Mucosa of descending colon (tissue), 3 donors: ENCODE results near the gene MTHFSD. TPM values are rescaled to one million over a fixed set of nuclear protein-coding genes. Genes with fewer than 3 reads are reported as not detected.

Experiments
- ATAC-seq: fragments of 200-7000 bp; cut with Tn5 transposase; one replicate; pipeline ENCODE4 v1.9.1; 2020; ENCODE audit warnings: mild to moderate bottlenecking, moderate library complexity
- DNase-seq, 3 donors: peaks; one replicate each; pipeline ENCODE4 v3.0.0-alpha.2; 2020
- H3K36me3 ChIP-seq: fragments of 200-600 bp; one replicate; pipeline ENCODE4 v1.8.0; 2021; ENCODE audit warnings: low read depth, mild to moderate bottlenecking
- H3K4me1 ChIP-seq: fragments of 200-600 bp; one replicate; pipeline ENCODE4 v1.8.0; 2021; ENCODE audit warnings: low read depth, mild to moderate bottlenecking
- H3K4me3 ChIP-seq: fragments of 200-600 bp; one replicate; pipeline ENCODE4 v1.8.0; 2021; ENCODE audit warnings: mild to moderate bottlenecking
- H3K9me3 ChIP-seq: fragments of 200-600 bp; one replicate; pipeline ENCODE4 v1.8.0; 2021; ENCODE audit warnings: mild to moderate bottlenecking
- CTCF ChIP-seq: fragments of 200-600 bp; IDR thresholded peaks from one replicate; pipeline ENCODE4 v1.8.0; 2022; ENCODE audit warnings: antibody characterized with exemption, mild to moderate bottlenecking
- intact Hi-C, 2 donors: fragments of 100-400 bp; cut with DNase I in 1 of 2; cut with micrococcal nuclease in 1 of 2; formaldehyde crosslinking; loops; one replicate each; pipeline versions ENCODE4 v1.11.0 to v1.11.1; 2022; cut with DNase I, micrococcal nuclease
- total RNA-seq, 3 donors: library from RNA; stranded (reverse); fragmentation: NEBNext Ultra II Directional in 2 of 3; extraction: Animal tissue kit (Norgen Biotek cat#: 25700) in 2 of 3; gene quantifications; one replicate each; pipeline versions ENCODE4 v1.2.1 to v1.2.4, GENCODE V29; 2021 to 2023
- donor health status: DM: no; HTN: no; CAD: no; lungs with moderate emphysema.
- donor health status: DM: no; HTN: no; CAD: no.
- donor health status: DM: no; HTN: yes; CAD: no.

Gene MTHFSD
- total RNA-seq, 3 donors from 2014 or later = 22.6 to 30.4 (median 25.5) TPM

- Histone ChIP-seq H3K4me3 (no peak overlapping the region), H3K9me3 (no peaks in the 10 kb centered on the region), H3K4me1 (peaks cover 10% of the 10 kb centered on the region), H3K36me3 (no peaks in the 10 kb centered on the region)
- intact Hi-C loops = loop anchor here (5.0 kb wide), 2 partner anchors 502 to 712 kb away; no protein-coding TSS in a partner anchor
- no peak for DNase-seq
- ATAC-seq = no peak
- no peak for TF ChIP-seq CTCF
Observed at GRCh38 chr16:86559802-86560305, 4.8 kb upstream of the MTHFSD start.

- no peaks in the 10 kb centered on the region for H3K36me3 ChIP-seq
- no peaks in the 10 kb centered on the region for H3K9me3 ChIP-seq
- intact Hi-C loops = no loop called here
- H3K4me1 ChIP-seq = peaks cover 5% of the 10 kb centered on the region
- DNase-seq (no peak), ATAC-seq (no peak)
- no peak overlapping the region for H3K4me3 ChIP-seq
- TF ChIP-seq CTCF = no peak
Observed at GRCh38 chr16:86558355-86559193, 3.5 kb upstream of the MTHFSD start.

DNA sequence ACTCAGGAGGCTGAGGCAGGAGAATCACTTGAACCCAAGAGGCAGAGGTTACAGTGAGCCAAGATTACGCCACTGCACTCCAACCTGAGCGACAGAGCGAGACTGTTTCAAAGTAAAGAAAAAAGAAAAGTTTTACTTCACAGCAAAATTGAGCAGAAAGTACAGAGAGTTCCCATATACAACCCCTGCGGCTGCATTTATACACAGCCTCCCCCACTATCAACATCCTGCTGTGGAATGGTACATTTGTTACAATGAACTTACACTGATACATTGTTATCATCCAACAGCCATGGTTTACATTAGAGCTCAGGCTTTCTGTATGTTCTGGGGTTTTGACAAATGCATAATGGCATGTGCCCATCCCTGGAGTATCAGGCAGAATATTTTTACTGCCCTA lies 2.6 kb upstream of the MTHFSD start:
- Histone ChIP-seq H3K4me1 (peaks cover 4% of the 10 kb centered on the region), H3K4me3 (no peak overlapping the region), H3K9me3 (no peaks in the 10 kb centered on the region), H3K36me3 (no peaks in the 10 kb centered on the region)
- TF ChIP-seq CTCF = no peak
- no peak for ATAC-seq
- DNase-seq = no peak
- intact Hi-C loops = no loop called here

DNA sequence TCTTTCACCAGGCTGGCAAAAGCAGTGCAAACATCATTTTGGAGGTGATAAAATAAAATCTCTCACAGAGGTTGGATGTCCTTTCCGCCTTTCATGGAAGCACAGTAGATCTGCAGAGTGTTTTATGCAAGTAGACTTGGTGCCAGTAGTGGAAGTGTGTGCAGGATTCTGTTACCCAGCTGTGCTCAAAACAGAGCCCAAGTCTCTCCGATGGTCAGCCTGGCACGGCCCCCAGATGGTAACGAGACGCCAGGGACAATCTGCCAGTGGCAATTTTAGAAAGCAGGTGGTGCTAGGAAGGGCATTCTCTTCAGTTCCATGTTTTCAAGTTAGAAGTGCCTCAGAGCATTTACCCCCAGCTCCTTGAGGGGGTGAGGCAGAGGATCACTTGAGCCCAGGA lies 1.5 kb upstream of the MTHFSD start:
- intact Hi-C loops = no loop called here
- no peak for DNase-seq
- H3K36me3 ChIP-seq = no peaks in the 10 kb centered on the region

DNA sequence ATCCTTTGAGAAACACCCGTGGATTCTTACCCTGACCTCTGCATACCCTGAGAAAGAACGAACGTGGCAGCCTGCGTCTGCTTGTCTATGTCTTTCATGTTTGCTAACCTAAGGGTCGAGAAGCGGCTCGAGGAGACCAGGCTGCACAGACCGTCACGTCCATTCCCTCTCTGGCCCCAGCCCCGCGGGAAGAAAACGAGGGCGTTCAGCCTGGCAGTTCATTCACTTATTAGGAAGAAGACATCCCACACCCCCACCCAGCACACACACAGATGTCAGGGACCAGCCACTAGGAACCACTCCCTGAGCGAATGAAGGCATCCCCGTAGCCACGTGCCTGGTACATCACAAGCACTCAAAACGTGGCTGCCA lies 655 bp upstream of the MTHFSD start:
- Histone ChIP-seq H3K9me3 (no peaks in the 10 kb centered on the region), H3K36me3 (no peaks in the 10 kb centered on the region), H3K4me3 (no peak overlapping the region), H3K4me1 (peaks cover 4% of the 10 kb centered on the region)
- ATAC-seq = no peak
- TF ChIP-seq CTCF = no peak
- intact Hi-C loops = no loop called here
- DNase-seq = no peak

More for the DNA sequence above, 1.5 kb upstream of the MTHFSD start:
- no peak overlapping the region for H3K4me3 ChIP-seq
- peaks cover 4% of the 10 kb centered on the region for H3K4me1 ChIP-seq
- no peaks in the 10 kb centered on the region for H3K9me3 ChIP-seq
- TF ChIP-seq CTCF = no peak
- ATAC-seq = no peak
